Thoracic aorta (tissue), 2 donors: ENCODE measurements around the gene ATRN. TPM values are rescaled to one million over a fixed set of nuclear protein-coding genes. Genes with fewer than 3 reads are reported as not detected.
"Not testable (repeated sequence)": the region's sequence is repeated elsewhere in the genome, so short reads cannot be mapped to it uniquely, and the experiment has no call there.

Source experiments
- ATAC-seq: fragments of 150-250 bp; one replicate; pipeline ENCODE4 v1.8.0; 2017; ENCODE audit warnings: low read depth; ENCODE audit not compliant: insufficient number of reproducible peaks, low FRiP score
- DNase-seq: peaks from one replicate; pipeline ENCODE4 v3.0.0-alpha.2; 2020; ENCODE audit warnings: low spot score
- H3K27ac ChIP-seq, 2 donors: fragments of 200-600 bp; sonication (generic); 1 replicate in 1 of 2; 2 replicates in 1 of 2; pipeline ENCODE4 v1.5.1; 2016; ENCODE audit warnings: mild to moderate bottlenecking in 2 of 2, moderate library complexity in 2 of 2
- H3K27me3 ChIP-seq: fragments of 200-600 bp; sonication (generic); replicated peaks from 2 replicates; pipeline ENCODE4 v1.6.0; 2016; ENCODE audit warnings: mild to moderate bottlenecking; ENCODE audit not compliant: insufficient read depth
- H3K36me3 ChIP-seq: fragments of 200-600 bp; sonication (generic); one replicate; pipeline ENCODE4 v1.5.1; 2016
- H3K4me1 ChIP-seq, 2 donors: fragments of 200-600 bp; sonication (generic); 1 replicate in 1 of 2; 2 replicates in 1 of 2; pipeline versions ENCODE4 v1.5.1 to v1.6.0; 2016; ENCODE audit warnings: low read depth in 2 of 2, mild to moderate bottlenecking in 1 of 2; ENCODE audit not compliant: control insufficient read depth in 1 of 2
- H3K4me3 ChIP-seq: fragments of 200-600 bp; sonication (generic); 2 replicates; pipeline ENCODE4 v1.5.1; 2016; ENCODE audit warnings: mild to moderate bottlenecking
- H3K9me3 ChIP-seq: fragments of 200-600 bp; sonication (generic); 2 replicates; pipeline ENCODE4 v1.5.1; 2016
- total RNA-seq, 2 donors: library from RNA; depleted of rRNA; stranded (reverse); fragments of >200 nt; gene quantifications; one replicate each; pipeline versions ENCODE4 v1.1.0 to v1.2.3, GENCODE V29; 2016
- TF ChIP-seq, protein P1 (sequence below): fragments of 200-600 bp; sonication (generic); IDR thresholded peaks from one replicate; pipeline ENCODE4 v1.5.1; 2019; ENCODE audit warnings: antibody characterized with exemption

The ATRN gene
- total RNA-seq, 2 donors from 2014 or later = 25.0 to 32.9 TPM

- Histone ChIP-seq H3K4me1 (no peaks in the 10 kb centered on the region), H3K36me3 (no peaks in the 10 kb centered on the region), H3K27ac (no peak overlapping the region), H3K9me3 (no peaks in the 10 kb centered on the region), H3K4me3 (no peak overlapping the region), H3K27me3 (no peaks in the 10 kb centered on the region)
- no peak for ATAC-seq
- TF ChIP-seq, protein P1, sequence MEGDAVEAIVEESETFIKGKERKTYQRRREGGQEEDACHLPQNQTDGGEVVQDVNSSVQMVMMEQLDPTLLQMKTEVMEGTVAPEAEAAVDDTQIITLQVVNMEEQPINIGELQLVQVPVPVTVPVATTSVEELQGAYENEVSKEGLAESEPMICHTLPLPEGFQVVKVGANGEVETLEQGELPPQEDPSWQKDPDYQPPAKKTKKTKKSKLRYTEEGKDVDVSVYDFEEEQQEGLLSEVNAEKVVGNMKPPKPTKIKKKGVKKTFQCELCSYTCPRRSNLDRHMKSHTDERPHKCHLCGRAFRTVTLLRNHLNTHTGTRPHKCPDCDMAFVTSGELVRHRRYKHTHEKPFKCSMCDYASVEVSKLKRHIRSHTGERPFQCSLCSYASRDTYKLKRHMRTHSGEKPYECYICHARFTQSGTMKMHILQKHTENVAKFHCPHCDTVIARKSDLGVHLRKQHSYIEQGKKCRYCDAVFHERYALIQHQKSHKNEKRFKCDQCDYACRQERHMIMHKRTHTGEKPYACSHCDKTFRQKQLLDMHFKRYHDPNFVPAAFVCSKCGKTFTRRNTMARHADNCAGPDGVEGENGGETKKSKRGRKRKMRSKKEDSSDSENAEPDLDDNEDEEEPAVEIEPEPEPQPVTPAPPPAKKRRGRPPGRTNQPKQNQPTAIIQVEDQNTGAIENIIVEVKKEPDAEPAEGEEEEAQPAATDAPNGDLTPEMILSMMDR = no peak
- no peak for DNase-seq
These were observed 38.2 kb downstream of the ATRN start for GRCh38 chr20:3509064-3509463.

- Histone ChIP-seq H3K4me3 (no peak overlapping the region), H3K27me3 (no peaks in the 10 kb centered on the region), H3K27ac (no peak overlapping the region), H3K4me1 (no peaks in the 10 kb centered on the region), H3K36me3 (no peaks in the 10 kb centered on the region), H3K9me3 (no peaks in the 10 kb centered on the region)
- TF ChIP-seq, protein P1 = no peak
- ATAC-seq (no peak), DNase-seq (no peak)
These were observed 39.3 kb downstream of the ATRN start for GRCh38 chr20:3510110-3510509.

GRCh38 chr20:3512239-3512638 lies 41.4 kb downstream of the ATRN start:
- H3K27me3 ChIP-seq, H3K4me1 ChIP-seq, H3K4me3 ChIP-seq, H3K9me3 ChIP-seq, DNase-seq, H3K36me3 ChIP-seq, H3K27ac ChIP-seq, ATAC-seq: not testable (repeated sequence)

DNA sequence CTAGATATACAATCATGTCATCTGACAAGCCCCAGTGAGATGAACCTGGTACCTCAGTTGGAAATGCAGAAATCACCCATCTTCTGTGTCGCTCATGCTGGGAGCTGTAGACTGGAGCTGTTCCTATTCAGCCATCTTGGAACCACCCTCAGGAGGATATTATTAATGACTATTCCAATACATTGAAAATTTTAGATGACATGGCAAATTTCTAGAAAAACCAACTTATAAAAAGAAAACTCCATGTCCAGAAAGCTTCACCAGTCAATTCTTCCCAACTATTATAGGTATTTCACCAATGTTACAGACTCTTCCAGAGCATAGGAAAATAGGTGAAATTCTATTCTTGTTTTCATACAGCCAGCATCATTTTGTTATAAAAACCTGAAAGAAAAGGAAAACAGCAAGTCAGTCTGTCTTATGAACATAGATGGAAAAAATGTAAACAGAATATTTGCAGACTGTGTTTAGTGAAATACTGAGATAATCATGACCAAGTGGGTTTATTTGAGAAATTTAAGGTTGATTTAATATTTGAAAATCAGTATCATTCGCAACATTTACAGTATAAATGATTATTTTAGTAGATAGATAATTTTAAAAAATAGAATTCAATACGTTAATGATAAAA lies 43.3 kb downstream of the ATRN start:
- DNase-seq (no peak), ATAC-seq (no peak)
- H3K9me3 ChIP-seq = no peaks in the 10 kb centered on the region
- H3K27ac ChIP-seq = no peak overlapping the region
- no peaks in the 10 kb centered on the region for H3K36me3 ChIP-seq
- TF ChIP-seq, protein P1 = no peak
- H3K4me3 ChIP-seq = no peak overlapping the region
- H3K27me3 ChIP-seq = no peaks in the 10 kb centered on the region
- H3K4me1 ChIP-seq = no peaks in the 10 kb centered on the region

GRCh38 chr20:3515379-3516170 lies 44.8 kb downstream of the ATRN start:
- Histone ChIP-seq H3K27me3 (no peaks in the 10 kb centered on the region), H3K36me3 (no peaks in the 10 kb centered on the region), H3K4me3 (no peak overlapping the region), H3K4me1 (no peaks in the 10 kb centered on the region), H3K27ac (no peak overlapping the region), H3K9me3 (no peaks in the 10 kb centered on the region)
- ATAC-seq = no peak
- TF ChIP-seq, protein P1 = no peak
- DNase-seq = no peak
